Right ventricle myocardium inferior (tissue), 1 donor: ENCODE data around the gene MTHFD1L. TPM values are rescaled to one million over a fixed set of nuclear protein-coding genes. Genes with fewer than 3 reads are reported as not detected.
"Not testable (repeated sequence)": the region's sequence is repeated elsewhere in the genome, so short reads cannot be mapped to it uniquely, and the experiment has no call there.

Experiments used
- ATAC-seq: fragments of 200-7000 bp; cut with Tn5 transposase; one replicate; pipeline ENCODE4 v1.9.1; 2020; ENCODE audit warnings: mild to moderate bottlenecking, moderate library complexity
- DNase-seq: peaks from one replicate; pipeline ENCODE4 v3.0.0; 2021; ENCODE audit errors: missing footprints
- intact Hi-C: fragments of 100-400 bp; cut with DNase I; formaldehyde crosslinking; loops from one replicate; pipeline ENCODE4 v1.11.0; 2022
- total RNA-seq: library from RNA; stranded (reverse); fragmentation: NEBNext Ultra II Directional; extraction: Animal tissue kit (Norgen Biotek cat#: 25700); gene quantifications from one replicate; pipeline ENCODE4 v1.2.1, GENCODE V29; 2021
- donor health status: DM: no; HTN: yes; CAD: no; lungs with severe emphysema.

MTHFD1L gene
- total RNA-seq, 1 donor from 2014 or later = 3.4 TPM

GRCh38 chr6:151042911-151043330, 177.4 kb downstream of the MTHFD1L start:
- not testable (repeated sequence) for DNase-seq, ATAC-seq
- intact Hi-C loops = loop anchor here (5.0 kb wide), 1 partner anchor 44 kb away; no protein-coding TSS in a partner anchor

GRCh38 chr6:151043944-151044343, 178.4 kb downstream of the MTHFD1L start:
- DNase-seq (no peak), ATAC-seq (no peak)
- intact Hi-C loops = loop anchor here (5.0 kb wide), 1 partner anchor 43 kb away; no protein-coding TSS in a partner anchor

- no peak for ATAC-seq
- no peak for DNase-seq
- intact Hi-C loops = loop anchor here (5.0 kb wide), 1 partner anchor 43 kb away; no protein-coding TSS in a partner anchor
These were observed 179.3 kb downstream of the MTHFD1L start for GRCh38 chr6:151044465-151045441.

GRCh38 chr6:151045511-151046222, 180.2 kb downstream of the MTHFD1L start:
- ATAC-seq, intact Hi-C loops, DNase-seq: not testable (repeated sequence)

- ATAC-seq (no peak), DNase-seq (no peak)
- intact Hi-C loops = no loop called here
These were observed 185.7 kb downstream of the MTHFD1L start for GRCh38 chr6:151051164-151051563.

GRCh38 chr6:151052021-151052646, 186.6 kb downstream of the MTHFD1L start:
- intact Hi-C loops = no loop called here
- DNase-seq (no peak), ATAC-seq (no peak)

GRCh38 chr6:151054306-151054705, 188.8 kb downstream of the MTHFD1L start:
- no peak for DNase-seq
- intact Hi-C loops = no loop called here
- ATAC-seq = peak; percentile 74

- ATAC-seq (no peak), DNase-seq (no peak)
- intact Hi-C loops = no loop called here
These were observed 190.9 kb downstream of the MTHFD1L start for GRCh38 chr6:151056230-151056907.

- intact Hi-C loops = no loop called here
- DNase-seq = no peak
These were observed 191.6 kb downstream of the MTHFD1L start for GRCh38 chr6:151057061-151057460.

GRCh38 chr6:151058021-151058733, 192.7 kb downstream of the MTHFD1L start:
- intact Hi-C loops = no loop called here
- ATAC-seq (peak; percentile 77), DNase-seq (no peak)

More at GRCh38 chr6:151057061-151057460, 191.6 kb downstream of the MTHFD1L start:
- no peak for ATAC-seq

- ATAC-seq (no peak), DNase-seq (no peak)
- intact Hi-C loops = no loop called here
These were observed 194.2 kb downstream of the MTHFD1L start for GRCh38 chr6:151059612-151060095.

GRCh38 chr6:151060096-151060765, 194.7 kb downstream of the MTHFD1L start:
- intact Hi-C loops = no loop called here
- no peak for DNase-seq
- ATAC-seq = no peak

- intact Hi-C loops = no loop called here
- no peak for DNase-seq
- ATAC-seq = no peak
These were observed 195.4 kb downstream of the MTHFD1L start for GRCh38 chr6:151060766-151061531.

GRCh38 chr6:151063352-151063751, 197.8 kb downstream of the MTHFD1L start:
- no peak for ATAC-seq
- DNase-seq = no peak
- intact Hi-C loops = no loop called here

GRCh38 chr6:151063842-151064647, 198.5 kb downstream of the MTHFD1L start:
- no peak for DNase-seq
- intact Hi-C loops = no loop called here
- ATAC-seq = no peak
